OCI-LY1 (cell line): Measurements from ENCODE around the gene SLC35C1.

Experiments used
- CTCF ChIP-seq: fragments of 200-600 bp; sonication (generic), shearing (Covaris generic); IDR thresholded peaks from 2 replicates; pipeline ENCODE4 v1.5.1; 2017; ENCODE audit warnings: mild to moderate bottlenecking, antibody characterized with exemption, low read length, moderate library complexity, mixed read lengths
- EZH2 ChIP-seq: fragments of 200-600 bp; sonication (generic), shearing (Covaris generic); IDR thresholded peaks from 2 replicates; pipeline ENCODE4 v1.8.0; 2017; ENCODE audit warnings: borderline replicate concordance, mixed run types, mild to moderate bottlenecking, antibody characterized with exemption, low read length, moderate library complexity, mixed read lengths

- no peak for TF ChIP-seq CTCF
- TF ChIP-seq EZH2 = no peak
Measured at GRCh38 chr11:45852712-45853101, 47.8 kb downstream of the SLC35C1 start.
